SJSA1 (cell line): ENCODE data around the gene SP7. TPM values are rescaled to one million over a fixed set of nuclear protein-coding genes. Genes with fewer than 3 reads are reported as not detected.
"Not testable (repeated sequence)": the region's sequence is repeated elsewhere in the genome, so short reads cannot be mapped to it uniquely, and the experiment has no call there.

Source experiments
- DNase-seq, 2 experiments: peaks; one replicate each; pipeline ENCODE4 v3.0.0-alpha.2; 2015 to 2020; ENCODE audit warnings: low spot score in 2 of 2, low read depth in 1 of 2
- H3K27ac ChIP-seq: fragments of 250-450 bp; sonication (Bioruptor Pico); 2 replicates; pipeline ENCODE4 v1.5.1; 2020; ENCODE audit warnings: mild to moderate bottlenecking, moderate library complexity
- H3K27me3 ChIP-seq: fragments of 250-450 bp; sonication (Bioruptor Pico); replicated peaks from 2 replicates; pipeline ENCODE4 v1.5.1; 2020; ENCODE audit warnings: mild to moderate bottlenecking, moderate library complexity
- H3K36me3 ChIP-seq: fragments of 250-450 bp; sonication (Bioruptor Pico); 2 replicates; pipeline ENCODE4 v1.5.1; 2020; ENCODE audit warnings: mild to moderate bottlenecking
- H3K4me1 ChIP-seq: fragments of 250-450 bp; sonication (Bioruptor Pico); replicated peaks from 2 replicates; pipeline ENCODE4 v1.6.1; 2021; ENCODE audit warnings: mild to moderate bottlenecking
- H3K4me3 ChIP-seq: fragments of 250-450 bp; sonication (Bioruptor Pico); 2 replicates; pipeline ENCODE4 v1.5.1; 2020; ENCODE audit warnings: mild to moderate bottlenecking
- H3K9me3 ChIP-seq: fragments of 250-450 bp; sonication (Bioruptor Pico); replicated peaks from 2 replicates; pipeline ENCODE4 v1.5.1; 2020; ENCODE audit warnings: mild to moderate bottlenecking
- total RNA-seq: library from RNA; depleted of rRNA; stranded (reverse); fragments of >200 nt; shearing (Covaris generic); gene quantifications from 2 replicates; pipeline ENCODE4 v1.2.3, GENCODE V29; 2014

SP7 gene
- total RNA-seq, 1 experiment from 2014 or later, result not detected

- no peaks in the 10 kb centered on the region for H3K9me3 ChIP-seq
- H3K4me1 ChIP-seq, result peaks cover 26% of the 10 kb centered on the region
- no peaks in the 10 kb centered on the region for H3K27me3 ChIP-seq
- H3K4me3 ChIP-seq, result peak overlapping the region; percentile 58
- no peak for DNase-seq
- peak overlapping the region; percentile 87 for H3K27ac ChIP-seq
- peaks cover 5% of the 10 kb centered on the region for H3K36me3 ChIP-seq
These were observed 11.9 kb downstream of the SP7 start for GRCh38 chr12:53324113-53324778.

GRCh38 chr12:53320352-53321195 is 15.6 kb downstream of the SP7 start:
- peak overlapping the region; percentile 84; the same call in 1 of the 2 replicates for H3K27ac ChIP-seq
- peaks cover 18% of the 10 kb centered on the region for H3K36me3 ChIP-seq
- peak overlapping the region; percentile 70 for H3K4me3 ChIP-seq
- DNase-seq, result no peak
- H3K9me3 ChIP-seq, result no peaks in the 10 kb centered on the region
- H3K27me3 ChIP-seq, result no peaks in the 10 kb centered on the region
- peaks cover 21% of the 10 kb centered on the region for H3K4me1 ChIP-seq

DNA sequence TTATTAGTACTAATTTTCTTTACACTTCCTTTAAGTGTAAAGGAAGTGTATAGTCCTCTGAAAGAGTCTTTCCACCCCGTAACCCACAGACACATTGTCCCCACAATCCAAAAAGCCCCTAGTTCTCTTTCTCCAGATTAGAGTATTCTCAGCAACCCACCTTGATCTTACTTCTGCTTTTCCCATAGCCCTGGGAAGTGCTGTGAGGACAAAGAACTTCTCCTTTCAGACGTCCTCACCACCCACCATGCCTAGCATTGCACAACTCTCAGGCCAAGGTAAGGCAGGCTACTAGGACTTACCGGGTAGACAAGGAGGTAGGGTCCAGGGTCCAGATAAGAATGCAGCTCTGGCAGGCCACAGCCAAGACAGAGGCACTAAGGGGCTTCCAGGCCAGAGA is 22.2 kb downstream of the SP7 start:
- Histone ChIP-seq H3K9me3 (no peaks in the 10 kb centered on the region), H3K36me3 (peaks cover 32% of the 10 kb centered on the region), H3K27me3 (no peaks in the 10 kb centered on the region), H3K27ac (no peak overlapping the region), H3K4me1 (no peaks in the 10 kb centered on the region), H3K4me3 (no peak overlapping the region)
- DNase-seq, result no peak

GRCh38 chr12:53308276-53308675 is 27.9 kb downstream of the SP7 start:
- no peak for DNase-seq
- H3K27me3 ChIP-seq, result no peaks in the 10 kb centered on the region
- no peak overlapping the region for H3K4me3 ChIP-seq
- H3K36me3 ChIP-seq, result peaks cover 49% of the 10 kb centered on the region
- H3K9me3 ChIP-seq, result no peaks in the 10 kb centered on the region
- no peaks in the 10 kb centered on the region for H3K4me1 ChIP-seq
- no peak overlapping the region for H3K27ac ChIP-seq

- no peaks in the 10 kb centered on the region for H3K9me3 ChIP-seq
- H3K27ac ChIP-seq, result no peak overlapping the region
- H3K27me3 ChIP-seq, result no peaks in the 10 kb centered on the region
- H3K4me1 ChIP-seq, result no peaks in the 10 kb centered on the region
- no peak overlapping the region for H3K4me3 ChIP-seq
- peaks cover 64% of the 10 kb centered on the region for H3K36me3 ChIP-seq
- no peak for DNase-seq
These were observed 29.3 kb downstream of the SP7 start for GRCh38 chr12:53306826-53307225.

DNA sequence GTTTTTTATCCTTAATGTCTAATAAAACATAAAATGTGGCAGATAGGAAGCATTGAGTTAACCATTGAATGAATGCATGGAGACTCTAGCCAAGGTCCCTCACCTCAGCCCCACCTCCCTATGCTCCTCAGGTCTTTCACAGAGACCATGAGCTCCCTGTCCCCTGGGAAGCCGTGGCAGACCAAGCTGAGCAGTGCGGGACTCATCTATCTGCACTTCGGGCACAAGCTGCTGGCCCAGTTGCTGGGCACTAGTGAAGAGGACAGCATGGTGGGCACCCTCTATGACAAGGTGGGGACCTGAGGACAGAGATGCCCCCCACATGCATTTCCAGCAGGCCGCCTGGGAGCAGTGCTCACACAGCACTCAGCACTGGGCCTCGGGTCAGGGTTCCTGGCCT is 33.3 kb downstream of the SP7 start:
- no peaks in the 10 kb centered on the region for H3K27me3 ChIP-seq
- peaks cover 80% of the 10 kb centered on the region for H3K36me3 ChIP-seq
- no peak overlapping the region for H3K4me3 ChIP-seq
- DNase-seq, result no peak
- H3K9me3 ChIP-seq, result no peaks in the 10 kb centered on the region
- H3K27ac ChIP-seq, result no peak overlapping the region
- H3K4me1 ChIP-seq, result peaks cover 13% of the 10 kb centered on the region

GRCh38 chr12:53300187-53300586 is 36.0 kb downstream of the SP7 start:
- Histone ChIP-seq H3K36me3 (peaks cover 73% of the 10 kb centered on the region), H3K9me3 (no peaks in the 10 kb centered on the region), H3K27me3 (no peaks in the 10 kb centered on the region), H3K4me3 (peak overlapping the region; percentile 76), H3K4me1 (peaks cover 20% of the 10 kb centered on the region), H3K27ac (peak overlapping the region; percentile 53)
- no peak for DNase-seq

DNA sequence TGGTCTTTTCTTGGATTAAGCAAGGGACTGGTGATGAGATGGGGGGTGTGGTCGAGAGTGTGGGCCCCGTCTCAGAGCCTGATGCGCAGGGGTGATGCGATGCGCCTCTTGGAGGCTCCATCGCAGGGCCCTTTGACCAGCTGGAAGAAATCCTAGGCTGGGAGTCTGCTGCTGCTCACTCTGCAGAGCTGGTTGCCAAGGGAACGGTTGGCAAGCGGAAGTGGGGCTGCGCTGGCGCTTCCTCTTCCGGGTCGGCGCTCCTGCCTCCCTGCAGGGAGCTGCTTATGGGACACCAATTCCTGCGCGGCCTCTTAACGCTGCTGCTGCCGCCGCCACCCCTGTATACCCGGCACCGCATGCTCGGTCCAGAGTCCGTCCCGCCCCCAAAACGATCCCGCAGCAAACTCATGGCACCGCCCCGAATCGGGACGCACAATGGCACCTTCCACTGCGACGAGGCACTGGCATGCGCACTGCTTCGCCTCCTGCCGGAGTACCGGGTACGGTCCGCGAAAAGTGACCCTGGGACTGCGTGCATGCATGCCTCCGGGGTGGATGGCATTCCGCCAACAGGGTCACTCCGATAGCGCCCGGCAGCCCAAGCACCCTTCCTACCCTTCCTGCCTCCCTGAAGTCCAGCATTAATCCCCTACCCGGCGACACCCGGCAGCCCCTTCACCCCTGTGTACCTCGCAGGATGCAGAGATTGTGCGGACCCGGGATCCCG is 36.5 kb downstream of the SP7 start, which contains the start of gene MYG1:
Gene MYG1, plus strand, starts transcription at position 242 of the 727 bp plus-strand sequence. Its CDS starts 43 bp downstream, at position 285.
- DNase-seq, result peak; percentile 83 to 90
- Histone ChIP-seq H3K4me1 (peaks cover 26% of the 10 kb centered on the region), H3K27me3 (no peaks in the 10 kb centered on the region), H3K4me3 (peak within 1 kb of the TSS; percentile 76), H3K9me3 (no peaks in the 10 kb centered on the region), H3K36me3 (peaks cover 72% of the 10 kb centered on the region), H3K27ac (peak within 1 kb of the TSS; percentile 53)

- Histone ChIP-seq H3K27me3 (no peaks in the 10 kb centered on the region), H3K27ac (peak overlapping the region; percentile 53), H3K9me3 (no peaks in the 10 kb centered on the region), H3K4me1 (peaks cover 26% of the 10 kb centered on the region), H3K4me3 (peak overlapping the region; percentile 76), H3K36me3 (peaks cover 77% of the 10 kb centered on the region)
- DNase-seq, result no peak
These were observed 37.1 kb downstream of the SP7 start for GRCh38 chr12:53299101-53299453.

- Histone ChIP-seq H3K4me3 (no peak overlapping the region), H3K27me3 (no peaks in the 10 kb centered on the region), H3K9me3 (no peaks in the 10 kb centered on the region), H3K36me3 (peaks cover 81% of the 10 kb centered on the region), H3K27ac (no peak overlapping the region), H3K4me1 (peaks cover 26% of the 10 kb centered on the region)
- DNase-seq, result no peak
These were observed 38.0 kb downstream of the SP7 start for GRCh38 chr12:53298164-53298563.

DNA sequence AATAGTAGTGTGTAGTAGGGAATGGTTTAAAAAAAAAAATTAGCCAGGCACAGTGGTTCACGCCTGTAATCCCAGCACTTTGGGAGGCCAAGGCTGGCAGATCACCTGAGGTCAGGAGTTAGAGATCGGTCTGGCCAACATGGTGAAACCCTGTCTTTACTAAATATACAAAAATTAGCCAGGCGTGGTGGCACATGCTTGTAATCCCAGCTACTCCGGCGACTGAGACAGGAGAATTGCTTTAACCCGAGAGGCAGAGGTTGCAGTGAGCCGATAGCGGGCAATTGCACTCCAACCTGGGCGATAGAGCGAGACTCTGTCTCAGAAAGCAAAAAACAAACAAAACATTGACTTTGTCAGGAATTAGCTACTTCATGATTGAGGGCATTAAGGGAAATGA is 39.0 kb downstream of the SP7 start:
- peaks cover 26% of the 10 kb centered on the region for H3K4me1 ChIP-seq
- not testable (repeated sequence) for H3K27ac ChIP-seq, H3K9me3 ChIP-seq, H3K27me3 ChIP-seq, DNase-seq, H3K4me3 ChIP-seq
- H3K36me3 ChIP-seq, result peaks cover 81% of the 10 kb centered on the region

DNA sequence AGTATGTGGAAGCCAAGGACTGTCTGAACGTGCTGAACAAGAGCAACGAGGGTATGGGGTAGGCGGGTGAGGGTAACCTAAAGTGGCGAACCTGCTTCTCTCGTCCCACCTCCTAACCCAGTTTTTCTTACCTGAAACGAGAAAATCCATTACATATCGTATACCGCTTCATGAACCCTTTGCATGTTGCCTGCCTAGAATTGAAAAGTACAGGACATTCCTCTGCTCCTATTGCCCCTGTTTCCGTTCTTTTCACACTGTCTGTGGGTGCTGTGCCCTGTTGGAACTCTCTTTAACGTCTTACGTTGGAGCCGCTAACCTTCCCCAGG is 40.3 kb downstream of the SP7 start:
- peaks cover 26% of the 10 kb centered on the region for H3K4me1 ChIP-seq
- H3K36me3 ChIP-seq, result peaks cover 79% of the 10 kb centered on the region
- H3K27ac ChIP-seq, result peak overlapping the region; percentile 69
- peak overlapping the region; percentile 68 for H3K4me3 ChIP-seq
- H3K9me3 ChIP-seq, result no peaks in the 10 kb centered on the region
- no peak for DNase-seq
- no peaks in the 10 kb centered on the region for H3K27me3 ChIP-seq

- DNase-seq, result peak; percentile 85 to 88
- H3K4me1 ChIP-seq, result peaks cover 23% of the 10 kb centered on the region
- H3K4me3 ChIP-seq, result peak within 1 kb of the TSS; percentile 68
- H3K9me3 ChIP-seq, result no peaks in the 10 kb centered on the region
- H3K27me3 ChIP-seq, result no peaks in the 10 kb centered on the region
- peak within 1 kb of the TSS; percentile 69 for H3K27ac ChIP-seq
- peaks cover 83% of the 10 kb centered on the region for H3K36me3 ChIP-seq
These were observed 40.9 kb downstream of the SP7 start, which contains the start of gene PFDN5 for GRCh38 chr12:53295070-53295890. TSS of gene PFDN5 (plus strand) at chr12:53295542. CDS start at chr12:53295568, 26 bp downstream.
